Measurements from ENCODE around the gene DOCK4.

Gene DOCK4

GRCh38 chr7:112113913-112114575 lies 92.2 kb downstream of the DOCK4 start:
- no peak for DNase-seq (ENCODE audit: low read depth)

- no peak for DNase-seq (ENCODE audit: low read depth)
Observed at GRCh38 chr7:112112822-112113255, 93.4 kb downstream of the DOCK4 start.

- DNase-seq (ENCODE audit: low read depth) = no peak
Observed at GRCh38 chr7:112110651-112111050, 95.5 kb downstream of the DOCK4 start.

- no peak for DNase-seq (ENCODE audit: low read depth)
Observed at GRCh38 chr7:112110175-112110574, 96.0 kb downstream of the DOCK4 start.

- DNase-seq (ENCODE audit: low read depth) = no peak
Observed at GRCh38 chr7:112108981-112109380, 97.2 kb downstream of the DOCK4 start.

GRCh38 chr7:112105584-112106530 lies 100.3 kb downstream of the DOCK4 start:
- no peak for DNase-seq (ENCODE audit: low read depth)

- DNase-seq (ENCODE audit: low read depth) = no peak
Observed at GRCh38 chr7:112104120-112104519, 102.1 kb downstream of the DOCK4 start.

GRCh38 chr7:112103246-112103645 lies 103.0 kb downstream of the DOCK4 start:
- DNase-seq (ENCODE audit: low read depth) = no peak

- DNase-seq (ENCODE audit: low read depth) = no peak
Observed at GRCh38 chr7:112101201-112101846, 104.9 kb downstream of the DOCK4 start.

- DNase-seq (ENCODE audit: low read depth) = no peak
Observed at GRCh38 chr7:112097524-112097923, 108.7 kb downstream of the DOCK4 start.

GRCh38 chr7:112093409-112093808 lies 112.8 kb downstream of the DOCK4 start:
- no peak for DNase-seq (ENCODE audit: low read depth)

- DNase-seq (ENCODE audit: low read depth) = no peak
Observed at GRCh38 chr7:112092709-112093395, 113.3 kb downstream of the DOCK4 start.

GRCh38 chr7:112092306-112092705 lies 113.9 kb downstream of the DOCK4 start:
- no peak for DNase-seq (ENCODE audit: low read depth)

GRCh38 chr7:112091768-112092167 lies 114.4 kb downstream of the DOCK4 start:
- DNase-seq (ENCODE audit: low read depth) = no peak

- DNase-seq (ENCODE audit: low read depth) = no peak
Observed at GRCh38 chr7:112089551-112089950, 116.6 kb downstream of the DOCK4 start.

GRCh38 chr7:112088484-112089016 lies 117.6 kb downstream of the DOCK4 start:
- DNase-seq (ENCODE audit: low read depth) = no peak

- DNase-seq (ENCODE audit: low read depth) = no peak
Observed at GRCh38 chr7:112086496-112087254, 119.5 kb downstream of the DOCK4 start.

GRCh38 chr7:112084520-112084971 lies 121.7 kb downstream of the DOCK4 start:
- no peak for DNase-seq (ENCODE audit: low read depth)

GRCh38 chr7:112083776-112084355 lies 122.3 kb downstream of the DOCK4 start:
- no peak for DNase-seq (ENCODE audit: low read depth)

- DNase-seq (ENCODE audit: low read depth) = no peak
Observed at GRCh38 chr7:112082306-112082705, 123.9 kb downstream of the DOCK4 start.

GRCh38 chr7:112081778-112082177 lies 124.4 kb downstream of the DOCK4 start:
- DNase-seq (ENCODE audit: low read depth) = no peak
